ENCODE results near the gene FN3K.

- no peak for TF ChIP-seq CTCF (IDR thresholded peaks at IDR 0.05)
- TF ChIP-seq EP300 (IDR thresholded peaks at IDR 0.05), result no peak
- no peak for TF ChIP-seq POLR2AphosphoS5 (IDR thresholded peaks at IDR 0.05)
These were observed 56.1 kb downstream of the FN3K start for GRCh38 chr17:82791532-82791931.

All from esophagus muscularis mucosa (tissue), 4 donors.